ENCODE measurements around the gene ZNF335.

GRCh38 chr20:45957021-45957941, 14.7 kb downstream of the ZNF335 start:
- no peak for TF ChIP-seq CEBPB (IDR thresholded peaks at IDR 0.05)
- TF ChIP-seq, protein P1, sequence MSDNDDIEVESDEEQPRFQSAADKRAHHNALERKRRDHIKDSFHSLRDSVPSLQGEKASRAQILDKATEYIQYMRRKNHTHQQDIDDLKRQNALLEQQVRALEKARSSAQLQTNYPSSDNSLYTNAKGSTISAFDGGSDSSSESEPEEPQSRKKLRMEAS (IDR thresholded peaks at IDR 0.05): no peak

Measured in Ishikawa (cell line).